GM20000 (cell line): ENCODE measurements around the gene SLAIN1.

ENCODE experiments used
- DNase-seq: peaks from one replicate; pipeline ENCODE4 v3.0.0; 2012; ENCODE audit warnings: low spot score
- CTCF ChIP-seq: IDR thresholded peaks from 2 replicates; pipeline ENCODE4 v1.5.1; 2012; ENCODE audit warnings: mild to moderate bottlenecking, control low read depth; ENCODE audit errors: extremely low read depth, missing control alignments

Gene SLAIN1

GRCh38 chr13:77698201-77699058, 943 bp downstream of the SLAIN1 start:
- DNase-seq = peak; percentile 71
- TF ChIP-seq CTCF = no peak

- TF ChIP-seq CTCF = no peak
- no peak for DNase-seq
These were observed 1.7 kb downstream of the SLAIN1 start for GRCh38 chr13:77699059-77699680.

GRCh38 chr13:77701305-77701704, 3.8 kb downstream of the SLAIN1 start:
- no peak for TF ChIP-seq CTCF
- no peak for DNase-seq

GRCh38 chr13:77702366-77702765, 4.9 kb downstream of the SLAIN1 start:
- DNase-seq = no peak
- no peak for TF ChIP-seq CTCF

GRCh38 chr13:77703408-77703807, 5.9 kb downstream of the SLAIN1 start:
- TF ChIP-seq CTCF = no peak
- DNase-seq = no peak

- no peak for TF ChIP-seq CTCF
- no peak for DNase-seq
These were observed 16.8 kb downstream of the SLAIN1 start for GRCh38 chr13:77714119-77714755.

GRCh38 chr13:77715233-77715891, 17.9 kb downstream of the SLAIN1 start:
- TF ChIP-seq CTCF = no peak
- no peak for DNase-seq
